PFSK-1 (cell line): ENCODE data around the gene IGFN1.

Experiments used
- FOXP2 ChIP-seq: optimal IDR thresholded peaks from 2 replicates; pipeline ENCODE3; 2011; ENCODE audit warnings: borderline replicate concordance, control low read depth, inconsistent platforms; ENCODE audit not compliant: insufficient read depth; ENCODE audit errors: extremely low read length, extremely low read depth
- POLR2AphosphoS5 ChIP-seq: IDR thresholded peaks from 2 replicates; pipeline ENCODE4 v1.6.1; 2012; ENCODE audit warnings: low read depth, mild to moderate bottlenecking, control low read depth, low read length, moderate library complexity
- REST ChIP-seq, 2 experiments: IDR thresholded peaks; 2 replicates each; pipeline versions ENCODE4 v1.6.1 to v1.8.0; 2011 to 2012; ENCODE audit warnings: low read depth in 2 of 2, low read length in 2 of 2, control low read depth in 1 of 2, inconsistent platforms in 1 of 2, mild to moderate bottlenecking in 1 of 2, moderate library complexity in 1 of 2; ENCODE audit not compliant: insufficient read depth in 1 of 2
- SIN3A ChIP-seq: IDR thresholded peaks from 2 replicates; pipeline ENCODE4 v1.6.1; 2012; ENCODE audit warnings: mild to moderate bottlenecking, low read length, moderate library complexity, borderline replicate concordance; ENCODE audit not compliant: insufficient read depth
- TAF1 ChIP-seq: IDR thresholded peaks from 2 replicates; pipeline ENCODE4 v1.6.1; 2012; ENCODE audit warnings: low read length, control low read depth, borderline replicate concordance; ENCODE audit not compliant: insufficient read depth

GRCh38 chr1:201221201-201221846, 30.7 kb downstream of the IGFN1 start:
- TF ChIP-seq REST (IDR thresholded peaks at IDR 0.05; ENCODE audit: insufficient read depth in 1 of 2, low read depth in 2 of 2, low read length in 2 of 2) (no peak), POLR2AphosphoS5 (no peak), SIN3A (no peak), FOXP2 (no peak), TAF1 (no peak)
